ENCODE data around the gene COX14.

DNA sequence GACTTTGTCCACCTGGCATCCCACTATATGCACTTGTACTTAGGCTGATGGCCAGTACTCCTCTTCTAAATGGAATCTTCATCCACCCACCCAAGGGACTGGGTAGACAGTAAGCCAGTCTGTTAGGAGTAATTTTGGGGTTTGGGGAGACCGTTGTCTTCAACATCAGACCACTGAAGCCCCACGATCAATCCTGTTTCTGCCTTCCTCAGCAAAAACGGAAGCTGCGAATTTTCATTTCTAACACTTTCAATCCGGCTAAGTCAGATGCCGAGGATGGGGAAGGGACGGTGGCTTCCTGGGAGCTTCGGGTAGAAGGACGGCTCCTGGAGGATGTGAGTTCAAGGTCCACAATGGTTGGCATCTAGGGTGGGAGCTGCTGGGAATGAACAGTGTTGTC is 24.9 kb upstream of the COX14 start:
- TF ChIP-seq, protein P1, sequence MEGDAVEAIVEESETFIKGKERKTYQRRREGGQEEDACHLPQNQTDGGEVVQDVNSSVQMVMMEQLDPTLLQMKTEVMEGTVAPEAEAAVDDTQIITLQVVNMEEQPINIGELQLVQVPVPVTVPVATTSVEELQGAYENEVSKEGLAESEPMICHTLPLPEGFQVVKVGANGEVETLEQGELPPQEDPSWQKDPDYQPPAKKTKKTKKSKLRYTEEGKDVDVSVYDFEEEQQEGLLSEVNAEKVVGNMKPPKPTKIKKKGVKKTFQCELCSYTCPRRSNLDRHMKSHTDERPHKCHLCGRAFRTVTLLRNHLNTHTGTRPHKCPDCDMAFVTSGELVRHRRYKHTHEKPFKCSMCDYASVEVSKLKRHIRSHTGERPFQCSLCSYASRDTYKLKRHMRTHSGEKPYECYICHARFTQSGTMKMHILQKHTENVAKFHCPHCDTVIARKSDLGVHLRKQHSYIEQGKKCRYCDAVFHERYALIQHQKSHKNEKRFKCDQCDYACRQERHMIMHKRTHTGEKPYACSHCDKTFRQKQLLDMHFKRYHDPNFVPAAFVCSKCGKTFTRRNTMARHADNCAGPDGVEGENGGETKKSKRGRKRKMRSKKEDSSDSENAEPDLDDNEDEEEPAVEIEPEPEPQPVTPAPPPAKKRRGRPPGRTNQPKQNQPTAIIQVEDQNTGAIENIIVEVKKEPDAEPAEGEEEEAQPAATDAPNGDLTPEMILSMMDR (IDR thresholded peaks at IDR 0.05; ENCODE audit: insufficient read depth, low read depth, low read length): no peak
- no peak for TF ChIP-seq EZH2 (IDR thresholded peaks at IDR 0.05; ENCODE audit: insufficient read depth, low read length)
